HEK293T (cell line): Measurements from ENCODE around the gene MTMR3.

ENCODE experiments used
- ARNT ChIP-seq: fragments of 450-650 bp; IDR thresholded peaks from 2 replicates; pipeline ENCODE4 v1.6.1; 2017; ENCODE audit warnings: mild to moderate bottlenecking
- FOXA1 ChIP-seq: fragments of 450-650 bp; IDR thresholded peaks from 2 replicates; pipeline ENCODE4 v1.6.1; 2016; ENCODE audit warnings: mild to moderate bottlenecking
- FOXK2 ChIP-seq: fragments of 450-650 bp; IDR thresholded peaks from 2 replicates; pipeline ENCODE4 v1.6.1; 2016; ENCODE audit warnings: mild to moderate bottlenecking
- FOXM1 ChIP-seq: fragments of 450-650 bp; IDR thresholded peaks from 2 replicates; pipeline ENCODE4 v1.6.1; 2017; ENCODE audit warnings: mild to moderate bottlenecking, borderline replicate concordance
- L3MBTL2 ChIP-seq: fragments of 450-650 bp; conservative IDR thresholded peaks from 2 replicates; pipeline ENCODE4 v1.6.1; 2016; ENCODE audit warnings: mild to moderate bottlenecking
- LEF1 ChIP-seq: fragments of 450-650 bp; IDR thresholded peaks from 2 replicates; pipeline ENCODE4 v1.6.1; 2017; ENCODE audit warnings: mild to moderate bottlenecking, borderline replicate concordance
- NFRKB ChIP-seq: fragments of 450-650 bp; IDR thresholded peaks from 2 replicates; pipeline ENCODE4 v1.6.1; 2016; ENCODE audit warnings: mild to moderate bottlenecking, moderate library complexity
- SP1 ChIP-seq: fragments of 450-650 bp; IDR thresholded peaks from 2 replicates; pipeline ENCODE4 v1.6.1; 2017
- SUZ12 ChIP-seq: fragments of 450-650 bp; IDR thresholded peaks from 2 replicates; pipeline ENCODE4 v1.6.1; 2016; ENCODE audit warnings: mild to moderate bottlenecking
- TARDBP ChIP-seq: fragments of 450-650 bp; IDR thresholded peaks from 2 replicates; pipeline ENCODE4 v1.6.1; 2016
- ZNF384 ChIP-seq: fragments of 450-650 bp; IDR thresholded peaks from 2 replicates; pipeline ENCODE4 v1.6.1; 2016

DNA sequence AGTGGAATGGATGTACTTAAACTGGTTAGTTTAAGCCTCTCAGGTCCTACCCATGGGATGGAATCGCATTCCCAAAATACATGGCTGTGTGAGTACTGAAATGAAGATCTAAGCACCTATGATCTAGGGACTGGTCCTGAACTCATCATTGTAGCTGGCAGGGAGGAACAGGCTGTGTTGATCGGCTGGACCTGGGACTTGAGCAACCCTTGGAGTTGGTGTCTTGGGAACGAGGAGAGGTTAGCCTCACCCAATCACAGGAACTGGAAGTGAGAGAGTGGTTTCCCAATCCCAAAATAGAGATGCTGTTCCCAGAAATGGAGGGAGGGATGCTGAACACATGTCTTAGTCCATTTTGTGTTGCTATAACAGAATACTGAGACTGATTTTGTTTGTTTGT, 28.5 kb upstream of the MTMR3 start:
- no peak for TF ChIP-seq SUZ12
- no peak for TF ChIP-seq NFRKB
- TF ChIP-seq L3MBTL2: no peak
- no peak for TF ChIP-seq FOXM1
- no peak for TF ChIP-seq SP1
- TF ChIP-seq ARNT: no peak
- TF ChIP-seq LEF1: no peak
- TF ChIP-seq ZNF384: no peak
- TF ChIP-seq FOXK2: no peak
- TF ChIP-seq FOXA1: no peak
- TF ChIP-seq TARDBP: no peak
